Activated naive CD4-positive, alpha-beta T cell treated with anti-CD3 and anti-CD28 coated beads, Interleukin-2, amount 10 ng/mL, durations not matched to agents 7 days and 5 days (primary cell): Measurements from ENCODE around the gene GUCY2C.

Experiments
- CTCF ChIA-PET: fragments of 350-600 bp; sonication (Branson Sonifier 250); formaldehyde crosslinking; loops from one replicate; lab custom pipeline; 2021; ENCODE audit warnings: antibody characterized with exemption; lab: Charles Lee
- DNase-seq: peaks from one replicate; pipeline ENCODE4 v3.0.0-alpha.2; 2020
- H3K27ac Mint-ChIP-seq: one replicate; pipeline ENCODE4 v1.8.0; 2021; ENCODE audit warnings: mild to moderate bottlenecking, moderate library complexity, mixed read lengths
- H3K27me3 Mint-ChIP-seq: one replicate; pipeline ENCODE4 v1.8.0; 2021; ENCODE audit warnings: mild to moderate bottlenecking, mixed read lengths
- H3K36me3 Mint-ChIP-seq: one replicate; pipeline ENCODE4 v1.8.0; 2021; ENCODE audit warnings: mixed read lengths
- H3K4me1 Mint-ChIP-seq: one replicate; pipeline ENCODE4 v1.8.0; 2021; ENCODE audit warnings: mixed read lengths
- H3K4me3 Mint-ChIP-seq: one replicate; pipeline ENCODE4 v1.8.0; 2021; ENCODE audit warnings: mild to moderate bottlenecking, moderate library complexity, mixed read lengths
- H3K9me3 Mint-ChIP-seq: one replicate; pipeline ENCODE4 v1.8.0; 2021; ENCODE audit warnings: mixed read lengths

The GUCY2C gene

DNA sequence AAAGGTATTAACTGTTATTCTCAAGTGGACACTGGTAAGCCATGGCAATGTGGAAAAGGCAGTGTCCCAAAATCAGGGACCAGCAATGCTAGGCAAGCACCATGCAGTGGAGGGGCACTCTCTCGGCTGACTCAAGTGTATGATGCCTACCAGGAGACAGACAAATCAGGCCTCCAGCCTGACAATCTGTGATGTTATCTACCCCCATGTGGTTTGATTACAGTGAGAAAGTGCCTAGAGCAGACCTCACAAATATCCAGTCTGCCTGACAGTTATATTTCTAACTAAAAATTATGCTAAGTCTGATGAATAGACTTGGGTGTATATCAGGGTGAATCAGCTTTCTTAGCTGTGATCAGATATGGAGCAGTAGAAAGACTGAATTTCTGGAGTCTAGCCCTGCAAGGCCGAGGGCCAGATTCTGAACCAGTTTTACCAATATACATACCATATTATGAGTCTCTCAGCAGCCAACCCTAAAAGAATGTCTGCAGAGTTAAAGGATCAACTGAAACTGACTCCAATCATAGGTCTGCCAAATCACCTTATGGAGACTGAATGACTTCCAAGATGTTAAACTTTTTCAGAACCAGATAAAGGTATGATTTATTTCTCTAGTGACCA, 132.0 kb downstream of the GUCY2C start:
- no peak for DNase-seq
- Mint-ChIP-seq H3K27me3 (peaks cover 42% of the 10 kb centered on the region), H3K4me3 (no peak overlapping the region), H3K36me3 (no peaks in the 10 kb centered on the region), H3K4me1 (peaks cover 3% of the 10 kb centered on the region), H3K9me3 (no peaks in the 10 kb centered on the region), H3K27ac (no peak overlapping the region)
- CTCF ChIA-PET: no interaction called here

DNA sequence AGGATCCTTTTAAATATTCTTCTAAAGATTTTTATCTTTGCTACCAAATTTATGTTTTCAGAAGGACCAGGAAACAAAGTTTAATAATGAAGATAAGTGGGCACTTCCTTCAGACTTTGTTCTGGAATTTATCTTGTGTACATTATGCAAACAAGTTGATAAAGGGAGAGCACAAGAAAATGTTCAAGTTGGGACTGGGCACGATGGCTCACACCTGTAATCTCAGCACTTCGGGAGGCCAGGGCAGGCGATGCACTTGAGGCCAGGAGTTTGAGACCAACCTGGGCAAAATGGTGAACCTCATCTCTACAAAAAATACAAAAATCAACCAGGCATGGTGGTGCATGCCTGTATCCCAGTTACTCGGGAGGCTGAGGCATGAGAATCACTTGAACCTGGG, 133.4 kb downstream of the GUCY2C start:
- Mint-ChIP-seq H3K4me3 (no peak overlapping the region), H3K27me3 (peaks cover 31% of the 10 kb centered on the region), H3K9me3 (no peaks in the 10 kb centered on the region), H3K36me3 (no peaks in the 10 kb centered on the region), H3K27ac (no peak overlapping the region), H3K4me1 (no peaks in the 10 kb centered on the region)
- DNase-seq: no peak
- CTCF ChIA-PET: no interaction called here
